ENCODE measurements around the gene SIMC1. TPM values are rescaled to one million over a fixed set of nuclear protein-coding genes. Genes with fewer than 3 reads are reported as not detected.
"Not testable (repeated sequence)": the region's sequence is repeated elsewhere in the genome, so short reads cannot be mapped to it uniquely, and the experiment has no call there.

Gene SIMC1
- total RNA-seq, 1 experiment from 2014 or later = 17.7 TPM

DNA sequence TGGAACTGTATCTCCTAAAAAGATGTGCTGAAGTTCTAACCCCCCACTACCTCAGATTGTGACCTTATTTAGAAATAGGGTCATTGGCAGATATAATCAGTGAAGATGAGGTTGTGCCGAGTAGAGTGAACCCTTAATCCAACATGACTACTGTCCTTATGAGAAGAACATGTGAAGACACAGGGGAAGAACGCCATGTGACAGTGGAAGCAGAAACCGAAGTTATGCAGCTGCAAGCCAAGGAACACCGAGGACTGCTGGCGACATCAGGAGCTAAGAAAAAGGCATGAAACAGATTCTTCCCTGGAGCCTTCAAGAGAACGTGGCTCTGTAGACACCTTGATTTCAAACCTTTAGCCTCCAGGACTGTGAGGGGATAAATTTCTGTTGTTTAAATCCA, 6.8 kb downstream of the SIMC1 start:
- not testable (repeated sequence) for H4K5ac ChIP-seq (ENCODE audit: insufficient read length, low read depth, low read length); H3K9ac ChIP-seq (ENCODE audit: extremely low read depth, insufficient read length, low read length)

DNA sequence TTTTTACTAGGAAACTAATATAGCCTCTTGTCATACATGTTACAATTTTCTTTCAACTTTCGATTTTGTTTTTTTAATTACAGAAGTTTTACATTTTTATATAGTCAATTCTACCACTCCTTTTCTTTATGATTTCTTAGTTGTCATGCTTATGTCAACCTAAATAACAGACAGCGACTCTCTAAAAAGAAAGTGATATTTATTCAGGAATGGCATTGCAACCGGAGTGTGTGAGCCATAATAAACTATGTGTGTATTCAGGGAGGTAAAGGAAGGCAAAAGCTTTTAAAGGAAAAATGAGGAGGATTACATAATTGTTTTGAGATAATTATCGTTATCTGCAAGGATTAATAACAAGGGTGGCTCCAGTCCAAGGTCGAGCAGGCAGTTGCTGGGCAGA, 7.3 kb downstream of the SIMC1 start:
- not testable (repeated sequence) for H4K5ac ChIP-seq (ENCODE audit: insufficient read length, low read depth, low read length); H3K4me3 Mint-ChIP-seq; H3K56ac ChIP-seq (ENCODE audit: insufficient read length, low read depth, low read length); H2BK20ac ChIP-seq (ENCODE audit: low read depth, low read length, poor library complexity, severe bottlenecking); H2BK12ac ChIP-seq (ENCODE audit: insufficient read length, low read depth, low read length); H2AFZ ChIP-seq (ENCODE audit: low read length); H3K27me3 ChIP-seq (ENCODE audit: insufficient read depth, low read length); H3K27me3 Mint-ChIP-seq (ENCODE audit: low read depth); H3K27ac Mint-ChIP-seq; H3K9ac ChIP-seq (ENCODE audit: extremely low read depth, insufficient read length, low read length); H2BK120ac ChIP-seq (ENCODE audit: low read depth, low read length, poor library complexity, severe bottlenecking); H3T11ph ChIP-seq (ENCODE audit: low read length); H3K18ac ChIP-seq (ENCODE audit: insufficient read length, low read depth, low read length); H3K23me2 ChIP-seq (ENCODE audit: insufficient read length, low read depth, low read length, poor library complexity, severe bottlenecking); DNase-seq; H3K4me1 ChIP-seq (ENCODE audit: insufficient read depth, low read length); H3K4ac ChIP-seq (ENCODE audit: low read depth, low read length); H2AK5ac ChIP-seq (ENCODE audit: insufficient read length, low read length); H3K4me1 Mint-ChIP-seq; H3K79me2 ChIP-seq (ENCODE audit: insufficient read depth, low read length); H2BK15ac ChIP-seq (ENCODE audit: low read depth, low read length); H3K36me3 Mint-ChIP-seq (ENCODE audit: insufficient read depth in 1 of 3, low read depth in 3 of 3); H3K27ac ChIP-seq (ENCODE audit: insufficient read length, low read depth, low read length); H3K23ac ChIP-seq (ENCODE audit: insufficient read length, low read depth, low read length); H4K20me1 ChIP-seq (ENCODE audit: control insufficient read depth, insufficient read depth, insufficient read length); H3K9me3 ChIP-seq (ENCODE audit: control insufficient read depth, low read depth, low read length); H3K14ac ChIP-seq (ENCODE audit: insufficient read depth, low read length); H2BK5ac ChIP-seq (ENCODE audit: insufficient read length, low read length); H4K8ac ChIP-seq (replicated peaks; ENCODE audit: insufficient read length, low read depth, low read length); H3K79me1 ChIP-seq (ENCODE audit: insufficient read depth, low read depth, low read length, poor library complexity, severe bottlenecking); H4K91ac ChIP-seq (ENCODE audit: insufficient read length, low read depth, low read length); H3K4me2 ChIP-seq (ENCODE audit: insufficient read depth, insufficient read length, low read length)
- WGBS (ENCODE audit: extremely low coverage, insufficient read length, low lambda C conversion rate) = no CpG with 5 or more reads among the region's 5 CpGs
- H3K9me3 Mint-ChIP-seq = peaks cover 0 to 16% of the 10 kb centered on the region in 2 experiments; a peak in 3 of 5 replicates

More for the DNA sequence above, 6.8 kb downstream of the SIMC1 start:
- H3K36me3 Mint-ChIP-seq (ENCODE audit: insufficient read depth in 1 of 3, low read depth in 3 of 3); H2AK5ac ChIP-seq (ENCODE audit: insufficient read length, low read length); H3K56ac ChIP-seq (ENCODE audit: insufficient read length, low read depth, low read length); H3T11ph ChIP-seq (ENCODE audit: low read length); H3K14ac ChIP-seq (ENCODE audit: insufficient read depth, low read length); DNase-seq; H3K27ac Mint-ChIP-seq; H3K4me2 ChIP-seq (ENCODE audit: insufficient read depth, insufficient read length, low read length); H2BK5ac ChIP-seq (ENCODE audit: insufficient read length, low read length); H3K4me3 Mint-ChIP-seq; H3K4me1 Mint-ChIP-seq; H3K27me3 ChIP-seq (ENCODE audit: insufficient read depth, low read length); H2AFZ ChIP-seq (ENCODE audit: low read length); H2BK15ac ChIP-seq (ENCODE audit: low read depth, low read length); H3K9me3 ChIP-seq (ENCODE audit: control insufficient read depth, low read depth, low read length); H4K20me1 ChIP-seq (ENCODE audit: control insufficient read depth, insufficient read depth, insufficient read length); H4K8ac ChIP-seq (replicated peaks; ENCODE audit: insufficient read length, low read depth, low read length); H3K79me2 ChIP-seq (ENCODE audit: insufficient read depth, low read length); H2BK120ac ChIP-seq (ENCODE audit: low read depth, low read length, poor library complexity, severe bottlenecking); H4K91ac ChIP-seq (ENCODE audit: insufficient read length, low read depth, low read length); H3K79me1 ChIP-seq (ENCODE audit: insufficient read depth, low read depth, low read length, poor library complexity, severe bottlenecking); H3K27ac ChIP-seq (ENCODE audit: insufficient read length, low read depth, low read length); H3K23ac ChIP-seq (ENCODE audit: insufficient read length, low read depth, low read length); H3K4ac ChIP-seq (ENCODE audit: low read depth, low read length); H2BK12ac ChIP-seq (ENCODE audit: insufficient read length, low read depth, low read length); H2BK20ac ChIP-seq (ENCODE audit: low read depth, low read length, poor library complexity, severe bottlenecking); H3K27me3 Mint-ChIP-seq (ENCODE audit: low read depth); H3K23me2 ChIP-seq (ENCODE audit: insufficient read length, low read depth, low read length, poor library complexity, severe bottlenecking); H3K4me1 ChIP-seq (ENCODE audit: insufficient read depth, low read length); H3K18ac ChIP-seq (ENCODE audit: insufficient read length, low read depth, low read length): not testable (repeated sequence)
- H3K9me3 Mint-ChIP-seq = peaks cover 0 to 12% of the 10 kb centered on the region in 2 experiments; a peak in 3 of 5 replicates
- no CpG with 5 or more reads among the region's 6 CpGs for WGBS (ENCODE audit: extremely low coverage, insufficient read length, low lambda C conversion rate)
